Astrocyte (in vitro differentiated cells and primary cell): ENCODE data around the gene AMZ1. TPM values are rescaled to one million over a fixed set of nuclear protein-coding genes. Genes with fewer than 3 reads are reported as not detected.

ENCODE experiments used
- DNase-seq: peaks from one replicate; pipeline ENCODE4 v3.0.0-alpha.2; 2010; ENCODE audit warnings: low read depth
- FAIRE-seq: peaks from 2 replicates; lab custom pipeline; 2011; peaks lifted over from hg19 to GRCh38; lab: Jason Lieb, UNC
- H2AFZ ChIP-seq: 2 replicates; pipeline ENCODE4 v1.6.0; 2012; ENCODE audit warnings: low read depth, low read length, inconsistent platforms
- H3K27ac ChIP-seq: 2 replicates; pipeline ENCODE4 v1.5.1; 2011; ENCODE audit warnings: low read depth, low read length, inconsistent platforms
- H3K27me3 ChIP-seq: 2 replicates; pipeline ENCODE4 v1.6.0; 2011; ENCODE audit warnings: low read length, inconsistent platforms; ENCODE audit not compliant: insufficient read depth
- H3K36me3 ChIP-seq: 2 replicates; pipeline ENCODE4 v1.5.1; 2011; ENCODE audit warnings: low read length, inconsistent platforms; ENCODE audit not compliant: insufficient read depth
- H3K4me1 ChIP-seq: 2 replicates; pipeline ENCODE4 v1.5.1; 2011; ENCODE audit warnings: low read length, inconsistent platforms; ENCODE audit not compliant: insufficient read depth
- H3K4me2 ChIP-seq: 2 replicates; pipeline ENCODE4 v1.6.0; 2012; ENCODE audit warnings: low read length, inconsistent platforms
- H3K4me3 ChIP-seq: 2 replicates; pipeline ENCODE4 v1.5.1; 2011; ENCODE audit warnings: low read depth, mild to moderate bottlenecking, low read length, inconsistent platforms; ENCODE audit not compliant: insufficient read depth
- H3K79me2 ChIP-seq: 2 replicates; pipeline ENCODE4 v1.6.0; 2012; ENCODE audit warnings: mild to moderate bottlenecking, low read length, inconsistent platforms; ENCODE audit not compliant: insufficient read depth
- H3K9ac ChIP-seq: 2 replicates; pipeline ENCODE4 v1.6.0; 2012; ENCODE audit warnings: mild to moderate bottlenecking, low read length, inconsistent platforms
- H3K9me3 ChIP-seq: 2 replicates; pipeline ENCODE4 v1.5.1; 2012; ENCODE audit warnings: low read depth, mild to moderate bottlenecking, low read length, inconsistent platforms; ENCODE audit not compliant: insufficient read depth
- H4K20me1 ChIP-seq: 2 replicates; pipeline ENCODE4 v1.6.0; 2012; ENCODE audit warnings: low read length, inconsistent platforms; ENCODE audit not compliant: insufficient read depth
- H3K27ac Mint-ChIP-seq: one replicate; pipeline ENCODE4 v1.8.0; 2021; ENCODE audit warnings: mild to moderate bottlenecking, mixed read lengths; ENCODE audit not compliant: unreplicated experiment
- H3K27me3 Mint-ChIP-seq: one replicate; pipeline ENCODE4 v1.8.0; 2021; ENCODE audit warnings: low read depth, mixed read lengths; ENCODE audit not compliant: unreplicated experiment
- H3K36me3 Mint-ChIP-seq: one replicate; pipeline ENCODE4 v1.8.0; 2021; ENCODE audit warnings: low read depth, mixed read lengths; ENCODE audit not compliant: unreplicated experiment
- H3K4me1 Mint-ChIP-seq: one replicate; pipeline ENCODE4 v1.8.0; 2021; ENCODE audit warnings: low read depth, mixed read lengths; ENCODE audit not compliant: unreplicated experiment
- H3K4me3 Mint-ChIP-seq: one replicate; pipeline ENCODE4 v1.8.0; 2021; ENCODE audit warnings: mild to moderate bottlenecking, moderate library complexity, mixed read lengths; ENCODE audit not compliant: unreplicated experiment
- H3K9me3 Mint-ChIP-seq: one replicate; pipeline ENCODE4 v1.8.0; 2021; ENCODE audit warnings: mild to moderate bottlenecking, mixed read lengths; ENCODE audit not compliant: unreplicated experiment
- EZH2 ChIP-seq: IDR thresholded peaks from 2 replicates; pipeline ENCODE4 v1.6.1; 2012; ENCODE audit warnings: mild to moderate bottlenecking, low read length, inconsistent platforms; ENCODE audit not compliant: insufficient read depth
- total RNA-seq: library from RNA; stranded (reverse); gene quantifications from 2 replicates; pipeline ENCODE4 v1.2.1, GENCODE V29; 2021
- TF ChIP-seq, protein P1 (sequence below): IDR thresholded peaks from 2 replicates; pipeline ENCODE4 v1.5.1; 2011; ENCODE audit warnings: low read depth, mild to moderate bottlenecking, inconsistent platforms, low read length, moderate library complexity; ENCODE audit not compliant: insufficient read depth

AMZ1 gene
- total RNA-seq, 1 donor from 2014 or later: 3.4 TPM

DNA sequence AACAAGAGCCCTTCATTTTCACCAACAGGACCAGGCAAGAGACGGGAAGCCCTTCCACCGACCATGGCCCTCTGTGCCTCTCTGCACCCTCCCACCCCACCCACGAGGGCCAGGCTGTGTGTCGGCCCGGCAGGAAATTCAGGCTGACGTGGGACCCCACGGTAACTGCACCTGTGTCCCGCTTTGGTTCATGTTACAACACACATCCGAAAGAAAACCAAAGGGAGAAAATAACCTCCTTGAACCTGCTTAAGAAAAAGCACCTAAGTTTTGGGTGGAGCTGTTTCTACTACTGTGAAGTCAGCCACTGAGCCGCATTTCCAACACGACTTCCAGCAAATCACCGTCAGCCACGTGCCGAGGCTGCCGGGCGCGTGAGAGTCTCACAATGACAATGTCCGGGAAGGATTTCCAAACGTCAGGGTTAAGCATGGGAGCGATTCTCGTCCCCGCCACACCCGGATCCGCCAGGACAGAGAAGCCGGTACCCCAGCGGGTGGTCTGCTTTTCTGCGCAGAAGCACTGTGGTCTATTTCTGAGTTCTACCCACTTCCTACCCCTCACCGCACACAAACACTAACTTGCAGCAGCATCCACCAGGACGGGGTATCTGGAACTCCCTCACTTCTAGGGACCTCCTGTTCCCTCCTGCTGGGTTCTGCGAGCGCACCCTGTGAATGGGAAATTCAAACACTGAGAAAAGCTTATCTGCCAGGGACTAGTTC lies 36.6 kb downstream of the AMZ1 start:
- Mint-ChIP-seq H3K9me3 (peaks cover 1% of the 10 kb centered on the region), H3K4me1 (no peaks in the 10 kb centered on the region), H3K27ac (no peak overlapping the region), H3K36me3 (peaks cover 23% of the 10 kb centered on the region), H3K4me3 (no peak overlapping the region), H3K27me3 (no peaks in the 10 kb centered on the region)
- H3K9me3 ChIP-seq: no peaks in the 10 kb centered on the region
- H3K4me3 ChIP-seq: no peak overlapping the region
- no peak overlapping the region for H2AFZ ChIP-seq
- peaks cover 8% of the 10 kb centered on the region for H3K4me1 ChIP-seq
- no peak overlapping the region for H3K9ac ChIP-seq
- H4K20me1 ChIP-seq: peaks cover 19% of the 10 kb centered on the region
- H3K4me2 ChIP-seq: no peak overlapping the region
- TF ChIP-seq, protein P1, sequence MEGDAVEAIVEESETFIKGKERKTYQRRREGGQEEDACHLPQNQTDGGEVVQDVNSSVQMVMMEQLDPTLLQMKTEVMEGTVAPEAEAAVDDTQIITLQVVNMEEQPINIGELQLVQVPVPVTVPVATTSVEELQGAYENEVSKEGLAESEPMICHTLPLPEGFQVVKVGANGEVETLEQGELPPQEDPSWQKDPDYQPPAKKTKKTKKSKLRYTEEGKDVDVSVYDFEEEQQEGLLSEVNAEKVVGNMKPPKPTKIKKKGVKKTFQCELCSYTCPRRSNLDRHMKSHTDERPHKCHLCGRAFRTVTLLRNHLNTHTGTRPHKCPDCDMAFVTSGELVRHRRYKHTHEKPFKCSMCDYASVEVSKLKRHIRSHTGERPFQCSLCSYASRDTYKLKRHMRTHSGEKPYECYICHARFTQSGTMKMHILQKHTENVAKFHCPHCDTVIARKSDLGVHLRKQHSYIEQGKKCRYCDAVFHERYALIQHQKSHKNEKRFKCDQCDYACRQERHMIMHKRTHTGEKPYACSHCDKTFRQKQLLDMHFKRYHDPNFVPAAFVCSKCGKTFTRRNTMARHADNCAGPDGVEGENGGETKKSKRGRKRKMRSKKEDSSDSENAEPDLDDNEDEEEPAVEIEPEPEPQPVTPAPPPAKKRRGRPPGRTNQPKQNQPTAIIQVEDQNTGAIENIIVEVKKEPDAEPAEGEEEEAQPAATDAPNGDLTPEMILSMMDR: no peak
- no peak for TF ChIP-seq EZH2
- FAIRE-seq (no peak), DNase-seq (no peak)
- H3K27me3 ChIP-seq: no peaks in the 10 kb centered on the region
- peaks cover 3% of the 10 kb centered on the region for H3K79me2 ChIP-seq
- H3K36me3 ChIP-seq: peaks cover 10% of the 10 kb centered on the region
- no peak overlapping the region for H3K27ac ChIP-seq

DNA sequence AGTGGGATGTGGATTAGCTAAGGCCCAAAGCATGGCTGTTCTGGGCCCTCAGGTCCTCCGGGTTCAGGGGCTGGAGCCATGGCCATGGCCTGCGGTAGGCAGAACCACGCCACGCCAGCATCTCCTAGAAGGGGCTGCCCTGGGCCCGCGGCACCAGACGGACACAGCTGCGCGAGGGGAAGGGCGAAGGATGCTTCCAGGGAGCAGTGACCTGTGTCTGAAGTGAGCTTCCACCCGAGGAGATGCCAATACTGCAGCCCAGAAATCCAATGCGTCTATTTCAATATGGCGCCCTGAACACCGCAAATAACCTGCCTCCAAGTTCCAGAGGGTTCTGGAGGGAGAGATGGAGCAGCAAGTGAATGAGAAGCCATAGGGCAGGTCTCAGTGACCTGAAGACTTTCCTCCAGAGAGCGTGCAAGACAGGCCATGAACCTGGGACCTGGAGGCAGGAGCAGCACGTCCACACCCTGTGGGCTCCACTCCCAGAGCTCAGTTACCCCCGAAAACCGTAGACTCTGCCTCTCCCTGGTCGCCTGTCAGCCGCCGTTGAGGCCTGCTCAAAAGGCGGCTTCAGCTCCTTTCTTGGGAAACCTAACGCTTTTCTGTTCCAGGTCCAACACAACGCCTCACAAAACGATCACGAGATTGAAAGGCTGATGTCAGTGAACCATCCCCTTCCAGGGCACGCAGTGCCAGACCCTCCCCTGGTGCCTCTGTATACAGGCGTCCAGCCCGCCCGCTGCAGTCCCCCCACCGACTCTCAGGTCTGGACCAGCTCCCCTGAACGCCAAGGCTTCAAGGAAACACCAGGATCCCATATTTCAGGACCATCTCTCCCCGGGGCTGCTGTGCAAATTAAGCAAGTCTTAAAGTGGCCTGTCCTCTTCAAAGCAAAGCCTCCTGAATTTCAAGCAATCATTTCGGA lies 37.4 kb downstream of the AMZ1 start:
- peaks cover 8% of the 10 kb centered on the region for H3K4me1 ChIP-seq
- DNase-seq (no peak), FAIRE-seq (no peak)
- Mint-ChIP-seq H3K9me3 (no peaks in the 10 kb centered on the region), H3K27me3 (no peaks in the 10 kb centered on the region), H3K27ac (no peak overlapping the region), H3K4me3 (no peak overlapping the region), H3K4me1 (no peaks in the 10 kb centered on the region), H3K36me3 (peaks cover 22% of the 10 kb centered on the region)
- H3K27ac ChIP-seq: no peak overlapping the region
- peaks cover 10% of the 10 kb centered on the region for H3K36me3 ChIP-seq
- no peaks in the 10 kb centered on the region for H3K9me3 ChIP-seq
- H3K27me3 ChIP-seq: no peaks in the 10 kb centered on the region
- no peak overlapping the region for H3K4me3 ChIP-seq
- peaks cover 3% of the 10 kb centered on the region for H3K79me2 ChIP-seq
- H3K4me2 ChIP-seq: no peak overlapping the region
- TF ChIP-seq, protein P1: no peak
- TF ChIP-seq EZH2: no peak
- H4K20me1 ChIP-seq: peaks cover 27% of the 10 kb centered on the region
- H2AFZ ChIP-seq: no peak overlapping the region
- no peak overlapping the region for H3K9ac ChIP-seq
